Loucy (cell line): ENCODE results near the gene ADAMTS14.

Source experiments
- H2AFZ ChIP-seq: fragments of 200-600 bp; sonication (generic); 2 replicates; pipeline ENCODE4 v1.6.0; 2016; ENCODE audit warnings: antibody characterized with exemption, mild to moderate bottlenecking, low read length, moderate library complexity
- H3F3A ChIP-seq: fragments of 200-600 bp; 2 replicates; pipeline ENCODE4 v1.6.0; 2016; ENCODE audit warnings: antibody characterized with exemption, low read depth, mild to moderate bottlenecking
- H3K27me3 ChIP-seq: fragments of 200-600 bp; sonication (generic); 2 replicates; pipeline ENCODE4 v1.6.1; 2014; ENCODE audit warnings: low read length, mild to moderate bottlenecking; ENCODE audit not compliant: insufficient read depth, poor library complexity, severe bottlenecking
- H3K36me3 ChIP-seq: fragments of 200-600 bp; sonication (generic); 2 replicates; pipeline ENCODE4 v1.6.1; 2016; ENCODE audit warnings: low read length; ENCODE audit not compliant: insufficient read depth
- H3K4me1 ChIP-seq: fragments of 200-600 bp; sonication (generic); 2 replicates; pipeline ENCODE4 v1.5.1; 2014; ENCODE audit warnings: low read length, mild to moderate bottlenecking; ENCODE audit not compliant: insufficient read depth, poor library complexity, severe bottlenecking
- H3K4me2 ChIP-seq: fragments of 200-600 bp; sonication (generic); 2 replicates; pipeline ENCODE4 v1.6.0; 2014; ENCODE audit warnings: antibody characterized with exemption, low read length, low read depth, mild to moderate bottlenecking; ENCODE audit not compliant: poor library complexity, severe bottlenecking
- H3K4me3 ChIP-seq: fragments of 200-600 bp; sonication (generic); 2 replicates; pipeline ENCODE4 v1.5.1; 2014; ENCODE audit warnings: low read length, mild to moderate bottlenecking, mixed read lengths; ENCODE audit not compliant: poor library complexity, severe bottlenecking
- H3K79me2 ChIP-seq: fragments of 200-600 bp; sonication (generic); 2 replicates; pipeline ENCODE4 v1.6.1; 2014; ENCODE audit warnings: low read length; ENCODE audit not compliant: insufficient read depth
- H3K9ac ChIP-seq: fragments of 200-600 bp; sonication (generic); 2 replicates; pipeline ENCODE4 v1.6.0; 2014; ENCODE audit warnings: mild to moderate bottlenecking, low read depth, low read length, moderate library complexity; ENCODE audit not compliant: poor library complexity, severe bottlenecking
- H3K9me2 ChIP-seq: fragments of 200-600 bp; sonication (generic); replicated peaks from 2 replicates; pipeline ENCODE4 v1.6.1; 2016; ENCODE audit warnings: low read depth, low read length, mixed read lengths
- H3K9me3 ChIP-seq: fragments of 200-600 bp; sonication (generic); 2 replicates; pipeline ENCODE4 v1.6.1; 2014; ENCODE audit warnings: mild to moderate bottlenecking, antibody characterized with exemption, low read length, low read depth; ENCODE audit not compliant: insufficient read depth
- H4K20me1 ChIP-seq: fragments of 200-600 bp; sonication (generic); 2 replicates; pipeline ENCODE4 v1.6.0; 2014; ENCODE audit warnings: antibody characterized with exemption, low read length, mild to moderate bottlenecking; ENCODE audit not compliant: insufficient read depth, poor library complexity, severe bottlenecking
- CTCF ChIP-seq: fragments of 200-600 bp; sonication (generic); conservative IDR thresholded peaks from 2 replicates; pipeline ENCODE4 v1.5.1; 2014; ENCODE audit warnings: mild to moderate bottlenecking, antibody characterized with exemption, low read length
- EZH2phosphoT487 ChIP-seq: fragments of 200-600 bp; IDR thresholded peaks from 2 replicates; pipeline ENCODE4 v1.6.1; 2018; ENCODE audit warnings: antibody characterized with exemption, mild to moderate bottlenecking, moderate library complexity, borderline replicate concordance

Gene ADAMTS14

DNA sequence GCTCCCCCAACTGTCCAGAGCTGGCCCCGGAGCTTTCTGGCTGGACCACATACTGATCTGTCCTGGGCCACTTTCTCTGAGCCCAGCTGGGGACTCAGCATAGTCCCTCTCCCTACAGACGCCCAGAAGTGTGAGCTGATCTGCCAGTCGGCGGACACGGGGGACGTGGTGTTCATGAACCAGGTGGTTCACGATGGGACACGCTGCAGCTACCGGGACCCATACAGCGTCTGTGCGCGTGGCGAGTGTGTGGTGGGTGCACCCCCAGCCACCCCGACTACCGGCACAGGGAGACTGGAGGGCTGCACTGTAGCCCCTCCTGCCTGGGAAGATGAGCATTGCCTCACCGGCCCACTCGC is 71.1 kb downstream of the ADAMTS14 start:
- H3K9ac ChIP-seq = no peak overlapping the region

GRCh38 chr10:70743879-70744278 is 71.6 kb downstream of the ADAMTS14 start:
- no peak overlapping the region for H3K4me3 ChIP-seq
- TF ChIP-seq EZH2phosphoT487 (no peak), CTCF (no peak)
- H4K20me1 ChIP-seq = no peaks in the 10 kb centered on the region
- H3K79me2 ChIP-seq = no peaks in the 10 kb centered on the region
- no peaks in the 10 kb centered on the region for H3K4me1 ChIP-seq
- no peak overlapping the region for H3K4me2 ChIP-seq
- no peaks in the 10 kb centered on the region for H3K9me3 ChIP-seq
- H3K9ac ChIP-seq = no peak overlapping the region
- H3F3A ChIP-seq = no peaks in the 10 kb centered on the region
- H3K9me2 ChIP-seq = no peaks in the 10 kb centered on the region
- no peak overlapping the region for H2AFZ ChIP-seq
- no peaks in the 10 kb centered on the region for H3K36me3 ChIP-seq
- no peaks in the 10 kb centered on the region for H3K27me3 ChIP-seq

More for the DNA sequence above, 71.1 kb downstream of the ADAMTS14 start:
- no peaks in the 10 kb centered on the region for H3K27me3 ChIP-seq
- H3K79me2 ChIP-seq = no peaks in the 10 kb centered on the region
- no peaks in the 10 kb centered on the region for H3K36me3 ChIP-seq
- no peak overlapping the region for H3K4me3 ChIP-seq
- no peak for TF ChIP-seq EZH2phosphoT487
- no peak for TF ChIP-seq CTCF
- no peaks in the 10 kb centered on the region for H4K20me1 ChIP-seq
- no peak overlapping the region for H3K4me2 ChIP-seq
- H3K9me2 ChIP-seq = no peaks in the 10 kb centered on the region
- H3K9me3 ChIP-seq = no peaks in the 10 kb centered on the region
- no peaks in the 10 kb centered on the region for H3K4me1 ChIP-seq
- no peaks in the 10 kb centered on the region for H3F3A ChIP-seq
- H2AFZ ChIP-seq = no peak overlapping the region

GRCh38 chr10:70744617-70745143 is 72.4 kb downstream of the ADAMTS14 start:
- Histone ChIP-seq H3K79me2 (no peaks in the 10 kb centered on the region), H3F3A (no peaks in the 10 kb centered on the region), H4K20me1 (no peaks in the 10 kb centered on the region), H3K27me3 (no peaks in the 10 kb centered on the region), H3K4me2 (no peak overlapping the region), H3K9me2 (no peaks in the 10 kb centered on the region), H3K9me3 (no peaks in the 10 kb centered on the region), H3K4me3 (no peak overlapping the region), H3K36me3 (no peaks in the 10 kb centered on the region), H2AFZ (no peak overlapping the region), H3K9ac (no peak overlapping the region), H3K4me1 (no peaks in the 10 kb centered on the region)
- TF ChIP-seq CTCF (no peak), EZH2phosphoT487 (no peak)
